Panc1 (cell line): ENCODE results near the gene SCN2B. TPM values are rescaled to one million over a fixed set of nuclear protein-coding genes. Genes with fewer than 3 reads are reported as not detected.

Source experiments
- ATAC-seq: fragments of 200-7000 bp; cut with Tn5 transposase; 2 replicates; pipeline ENCODE4 v1.9.1; 2020; ENCODE audit warnings: mild to moderate bottlenecking, moderate library complexity
- BruUV-seq: library from RNA; stranded (reverse); fragments of 400-500 nt; replicated peaks from 2 replicates; lab custom pipeline; 2021; lab: Mats Ljungman, UMichigan
- CTCF ChIA-PET: fragments of 300-600 bp; sonication (Branson Sonifier 250); formaldehyde crosslinking; loops from one replicate; lab custom pipeline; 2022; ENCODE audit warnings: antibody characterized with exemption; lab: Charles Lee
- POLR2A ChIA-PET: fragments of 300-600 bp; sonication (Branson Sonifier 250); formaldehyde crosslinking; loops from one replicate; lab custom pipeline; 2022; ENCODE audit warnings: antibody characterized with exemption; lab: Charles Lee
- DNase-seq: peaks from one replicate; pipeline ENCODE4 v3.0.0-alpha.2; 2010; ENCODE audit warnings: low read depth, low spot score
- H3K27ac ChIP-seq: 2 replicates; pipeline ENCODE4 v1.5.1; 2011; ENCODE audit warnings: mild to moderate bottlenecking, low read length, inconsistent platforms
- H3K27me3 ChIP-seq: fragments of 200-500 bp; sonication (Bioruptor generic); 2 replicates; pipeline ENCODE4 v1.6.0; 2014; ENCODE audit warnings: low read length, inconsistent platforms; ENCODE audit not compliant: control insufficient read depth, insufficient read depth
- H3K36me3 ChIP-seq: fragments of 200-500 bp; sonication (Bioruptor generic); 2 replicates; pipeline ENCODE4 v1.5.1; 2014; ENCODE audit warnings: inconsistent platforms, mild to moderate bottlenecking, low read length, moderate library complexity; ENCODE audit not compliant: control insufficient read depth, insufficient read depth
- H3K4me1 ChIP-seq: 2 replicates; pipeline ENCODE4 v1.5.1; 2011; ENCODE audit warnings: inconsistent platforms, mild to moderate bottlenecking, low read length, moderate library complexity; ENCODE audit not compliant: control insufficient read depth, insufficient read depth
- H3K4me3 ChIP-seq, 2 experiments: 2 replicates each; pipeline ENCODE4 v1.5.1; 2011 to 2012; ENCODE audit warnings: low read depth in 2 of 2, low read length in 2 of 2, mild to moderate bottlenecking in 2 of 2, inconsistent platforms in 1 of 2, moderate library complexity in 1 of 2
- H3K9me3 ChIP-seq: fragments of 200-500 bp; sonication (Bioruptor generic); 2 replicates; pipeline ENCODE4 v1.5.1; 2014; ENCODE audit warnings: low read depth, mild to moderate bottlenecking, inconsistent platforms, low read length, moderate library complexity; ENCODE audit not compliant: control insufficient read depth, insufficient read depth
- CTCF ChIP-seq: fragments of 450-650 bp; IDR thresholded peaks from 2 replicates; pipeline ENCODE4 v1.5.1; 2017; ENCODE audit warnings: mild to moderate bottlenecking
- POLR2AphosphoS5 ChIP-seq: IDR thresholded peaks from 2 replicates; pipeline ENCODE4 v1.6.1; 2012; ENCODE audit warnings: mild to moderate bottlenecking, low read depth, low read length, moderate library complexity
- REST ChIP-seq, 2 experiments: IDR thresholded peaks; 2 replicates each; pipeline ENCODE4 v1.6.1; 2011 to 2012; ENCODE audit warnings: low read depth in 2 of 2, control low read depth in 1 of 2, low read length in 1 of 2, mild to moderate bottlenecking in 1 of 2, moderate library complexity in 1 of 2; ENCODE audit not compliant: insufficient read depth in 1 of 2
- SIN3A ChIP-seq: IDR thresholded peaks from 2 replicates; pipeline ENCODE4 v1.6.1; 2012; ENCODE audit warnings: low read depth, mild to moderate bottlenecking, low read length, moderate library complexity, borderline replicate concordance; ENCODE audit not compliant: insufficient read depth
- TCF7L2 ChIP-seq: IDR thresholded peaks from 2 replicates; pipeline ENCODE4 v1.6.1; 2011; ENCODE audit warnings: mild to moderate bottlenecking, low read depth, low read length, inconsistent platforms
- in situ Hi-C: cut with HindIII; loops from 2 replicates; pipeline ENCODE4 v1.10.0; 2016; ENCODE audit warnings: low sequenced_read_pairs, low pct_unique_long_range_greater_than_20kb
- intact Hi-C: fragments of 100-400 bp; cut with micrococcal nuclease; formaldehyde crosslinking; loops from one replicate; pipeline ENCODE4 v1.10.0; 2022; ENCODE audit not compliant: unreplicated experiment
- total RNA-seq: library from RNA; stranded (reverse); gene quantifications from one replicate; pipeline ENCODE4 v1.2.1, GENCODE V29; 2021; ENCODE audit not compliant: unreplicated experiment

SCN2B gene
- total RNA-seq, 1 experiment from 2014 or later = not detected

- ChIA-PET CTCF (interaction anchor here (0.5 kb wide), 1 partner anchor 134 kb away, joined by 5 read pairs; no protein-coding TSS in a partner anchor), POLR2A (interaction anchor here (0.6 kb wide), 1 partner anchor 43 kb away, joined by 4 read pairs; no protein-coding TSS in a partner anchor)
- BruUV-seq = no TSS peak
- Histone ChIP-seq H3K4me1 (0 out of 2 replicates have a peak, but pooled peaks cover 3% of the 10 kb centered on the region), H3K27me3 (peaks cover 32% of the 10 kb centered on the region), H3K27ac (no peak overlapping the region), H3K9me3 (no peaks in the 10 kb centered on the region), H3K36me3 (no peaks in the 10 kb centered on the region), H3K4me3 (no peak overlapping the region)
- intact Hi-C loops (no loop called here), in situ Hi-C loops (no loop called here)
- DNase-seq (no peak), ATAC-seq (no peak)
- TF ChIP-seq REST (IDR thresholded peaks at IDR 0.05; ENCODE audit: insufficient read depth in 1 of 2, low read depth in 2 of 2, low read length in 1 of 2) (no peak), SIN3A (no peak), POLR2AphosphoS5 (no peak), CTCF (no peak), TCF7L2 (no peak)
Observed at GRCh38 chr11:118201966-118202365, 25.5 kb upstream of the SCN2B start.

- ATAC-seq = no peak
- CTCF ChIA-PET = no interaction called here
Observed at GRCh38 chr11:118200901-118201680, 24.7 kb upstream of the SCN2B start.

More at GRCh38 chr11:118200901-118201680, 24.7 kb upstream of the SCN2B start:
- in situ Hi-C loops (no loop called here), intact Hi-C loops (no loop called here)
- Histone ChIP-seq H3K9me3 (no peaks in the 10 kb centered on the region), H3K36me3 (no peaks in the 10 kb centered on the region), H3K4me3 (no peak overlapping the region), H3K27me3 (peaks cover 24% of the 10 kb centered on the region), H3K4me1 (0 out of 2 replicates have a peak, but pooled peaks cover 3% of the 10 kb centered on the region), H3K27ac (no peak overlapping the region)
- TF ChIP-seq POLR2AphosphoS5 = no peak
- no peak for TF ChIP-seq SIN3A
- no peak for TF ChIP-seq CTCF
- no peak for TF ChIP-seq TCF7L2
- TF ChIP-seq REST (IDR thresholded peaks at IDR 0.05; ENCODE audit: insufficient read depth in 1 of 2, low read depth in 2 of 2, low read length in 1 of 2) = no peak
- DNase-seq = no peak
- no TSS peak for BruUV-seq
- POLR2A ChIA-PET = no interaction called here
